Measurements from ENCODE around the gene PHF14. TPM values are rescaled to one million over a fixed set of nuclear protein-coding genes. Genes with fewer than 3 reads are reported as not detected.

Gene PHF14
- total RNA-seq, 1 donor from 2014 or later = 43.8 TPM

DNA sequence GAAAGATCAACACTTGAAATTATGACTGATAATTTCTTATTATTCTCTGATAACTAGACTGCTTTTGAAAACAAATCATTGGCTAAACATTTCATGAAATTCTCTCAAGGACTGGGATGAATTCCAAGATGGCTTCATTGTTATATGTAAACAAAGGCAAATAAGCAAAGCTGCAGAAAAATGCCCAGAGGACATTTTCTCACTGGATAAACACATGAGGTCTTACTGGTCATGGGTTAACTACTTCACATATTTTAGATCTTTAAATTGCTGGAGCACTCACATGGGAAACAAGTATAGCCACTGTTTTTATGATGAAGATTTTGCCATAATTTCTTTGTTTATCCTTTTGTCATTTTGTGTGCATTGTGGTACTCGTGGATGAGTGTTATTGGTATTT is 239.1 kb downstream of the PHF14 start:
- Mint-ChIP-seq H3K27ac (no peak overlapping the region), H3K9me3 (no peaks in the 10 kb centered on the region), H3K4me1 (ENCODE audit: low read depth) (peaks cover 9% of the 10 kb centered on the region), H3K4me3 (no peak overlapping the region), H3K36me3 (ENCODE audit: low read depth) (no peaks in the 10 kb centered on the region), H3K27me3 (ENCODE audit: insufficient read depth) (no peaks in the 10 kb centered on the region)
- intact Hi-C loops (cut with micrococcal nuclease) = loop anchor here (1.0 to 10.0 kb wide), 7 partner anchors 21 to 324 kb away; partner anchors contain the start of gene PHF14
- DNase-seq (ENCODE audit: low spot score) = no peak

GRCh38 chr7:11213266-11213665 is 239.6 kb downstream of the PHF14 start:
- Mint-ChIP-seq H3K27me3 (ENCODE audit: insufficient read depth) (no peaks in the 10 kb centered on the region), H3K36me3 (ENCODE audit: low read depth) (no peaks in the 10 kb centered on the region), H3K27ac (no peak overlapping the region), H3K4me1 (ENCODE audit: low read depth) (peaks cover 9% of the 10 kb centered on the region), H3K9me3 (no peaks in the 10 kb centered on the region), H3K4me3 (no peak overlapping the region)
- intact Hi-C loops (cut with micrococcal nuclease) = loop anchor here (5.0 to 10.0 kb wide), 3 partner anchors 61 to 158 kb away; no protein-coding TSS in a partner anchor
- DNase-seq (ENCODE audit: low spot score) = no peak

DNA sequence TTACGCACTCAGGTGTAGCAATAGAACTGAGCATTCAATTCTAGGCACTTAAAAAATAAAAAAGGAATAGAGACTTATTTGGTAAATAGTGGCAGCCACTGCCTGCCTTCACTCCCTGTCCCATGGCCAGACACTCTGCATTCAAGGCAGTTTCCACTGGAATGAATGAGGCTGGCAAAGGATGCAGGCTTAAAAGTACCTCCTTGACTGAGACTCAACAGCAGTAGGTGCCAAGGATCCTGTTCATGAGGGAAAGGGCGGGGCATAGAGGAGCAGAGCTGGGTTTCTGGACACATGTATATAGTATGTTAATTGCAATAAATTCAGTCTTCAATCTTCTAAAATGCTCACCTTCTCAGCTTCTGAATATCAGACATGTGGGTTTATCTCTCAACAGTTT is 242.6 kb downstream of the PHF14 start:
- intact Hi-C loops (cut with micrococcal nuclease) = loop anchor here (10.0 kb wide), 1 partner anchor 161 kb away; no protein-coding TSS in a partner anchor

GRCh38 chr7:11217848-11218565 is 244.3 kb downstream of the PHF14 start:
- Mint-ChIP-seq H3K27me3 (ENCODE audit: insufficient read depth) (peaks cover 3% of the 10 kb centered on the region), H3K4me3 (no peak overlapping the region), H3K9me3 (no peaks in the 10 kb centered on the region), H3K36me3 (ENCODE audit: low read depth) (no peaks in the 10 kb centered on the region), H3K27ac (no peak overlapping the region), H3K4me1 (ENCODE audit: low read depth) (no peaks in the 10 kb centered on the region)
- intact Hi-C loops (cut with micrococcal nuclease) = loop anchor here (10.0 kb wide), 1 partner anchor 163 kb away; no protein-coding TSS in a partner anchor
- no peak for DNase-seq (ENCODE audit: low spot score)

More for the DNA sequence above, 242.6 kb downstream of the PHF14 start:
- no peak overlapping the region for H3K27ac Mint-ChIP-seq
- no peak overlapping the region for H3K4me3 Mint-ChIP-seq
- no peaks in the 10 kb centered on the region for H3K36me3 Mint-ChIP-seq (ENCODE audit: low read depth)
- H3K27me3 Mint-ChIP-seq (ENCODE audit: insufficient read depth) = peaks cover 3% of the 10 kb centered on the region
- no peaks in the 10 kb centered on the region for H3K4me1 Mint-ChIP-seq (ENCODE audit: low read depth)
- no peaks in the 10 kb centered on the region for H3K9me3 Mint-ChIP-seq
- no peak for DNase-seq (ENCODE audit: low spot score)
